Ishikawa (cell line): ENCODE data around the gene TNPO3.

Source experiments
- CEBPB ChIP-seq: IDR thresholded peaks from 2 replicates; pipeline ENCODE4 v1.6.1; 2012
- CREB1 ChIP-seq: IDR thresholded peaks from 2 replicates; pipeline ENCODE4 v1.6.1; 2012; ENCODE audit warnings: low read depth
- EGR1 ChIP-seq: IDR thresholded peaks from 2 replicates; pipeline ENCODE4 v1.6.1; 2012
- EP300 ChIP-seq: IDR thresholded peaks from 2 replicates; pipeline ENCODE4 v1.6.1; 2012; ENCODE audit warnings: borderline replicate concordance
- FOXM1 ChIP-seq: IDR thresholded peaks from 2 replicates; pipeline ENCODE4 v1.6.1; 2012; ENCODE audit warnings: low read depth, borderline replicate concordance
- MAX ChIP-seq: IDR thresholded peaks from 2 replicates; pipeline ENCODE4 v1.6.1; 2012
- NFIC ChIP-seq: IDR thresholded peaks from 2 replicates; pipeline ENCODE4 v1.6.1; 2012
- RAD21 ChIP-seq: IDR thresholded peaks from 2 replicates; pipeline ENCODE4 v1.6.1; 2012; ENCODE audit warnings: low read depth
- TAF1 ChIP-seq: IDR thresholded peaks from 2 replicates; pipeline ENCODE4 v1.6.1; 2012; ENCODE audit warnings: low read depth, mild to moderate bottlenecking
- TCF12 ChIP-seq: IDR thresholded peaks from 2 replicates; pipeline ENCODE4 v1.6.1; 2012; ENCODE audit warnings: low read depth
- TEAD4 ChIP-seq: IDR thresholded peaks from 2 replicates; pipeline ENCODE4 v1.6.1; 2012
- USF1 ChIP-seq: IDR thresholded peaks from 2 replicates; pipeline ENCODE4 v1.6.1; 2012
- YY1 ChIP-seq: IDR thresholded peaks from 2 replicates; pipeline ENCODE4 v1.6.1; 2012; ENCODE audit warnings: low read depth
- ZBTB7A ChIP-seq: IDR thresholded peaks from 2 replicates; pipeline ENCODE4 v1.6.1; 2012; ENCODE audit warnings: low read depth
- TF ChIP-seq, protein P1 (sequence below): IDR thresholded peaks from 2 replicates; pipeline ENCODE4 v1.6.1; 2012; ENCODE audit warnings: low read depth, mild to moderate bottlenecking

The TNPO3 gene

GRCh38 chr7:128915841-128916642 is 138.9 kb downstream of the TNPO3 start:
- TF ChIP-seq ZBTB7A, result no peak
- TF ChIP-seq NFIC, result no peak
- TF ChIP-seq TAF1, result no peak
- TF ChIP-seq MAX, result no peak

GRCh38 chr7:128915271-128915819 is 139.6 kb downstream of the TNPO3 start:
- TF ChIP-seq YY1 (no peak), FOXM1 (no peak)
- TF ChIP-seq, protein P1, sequence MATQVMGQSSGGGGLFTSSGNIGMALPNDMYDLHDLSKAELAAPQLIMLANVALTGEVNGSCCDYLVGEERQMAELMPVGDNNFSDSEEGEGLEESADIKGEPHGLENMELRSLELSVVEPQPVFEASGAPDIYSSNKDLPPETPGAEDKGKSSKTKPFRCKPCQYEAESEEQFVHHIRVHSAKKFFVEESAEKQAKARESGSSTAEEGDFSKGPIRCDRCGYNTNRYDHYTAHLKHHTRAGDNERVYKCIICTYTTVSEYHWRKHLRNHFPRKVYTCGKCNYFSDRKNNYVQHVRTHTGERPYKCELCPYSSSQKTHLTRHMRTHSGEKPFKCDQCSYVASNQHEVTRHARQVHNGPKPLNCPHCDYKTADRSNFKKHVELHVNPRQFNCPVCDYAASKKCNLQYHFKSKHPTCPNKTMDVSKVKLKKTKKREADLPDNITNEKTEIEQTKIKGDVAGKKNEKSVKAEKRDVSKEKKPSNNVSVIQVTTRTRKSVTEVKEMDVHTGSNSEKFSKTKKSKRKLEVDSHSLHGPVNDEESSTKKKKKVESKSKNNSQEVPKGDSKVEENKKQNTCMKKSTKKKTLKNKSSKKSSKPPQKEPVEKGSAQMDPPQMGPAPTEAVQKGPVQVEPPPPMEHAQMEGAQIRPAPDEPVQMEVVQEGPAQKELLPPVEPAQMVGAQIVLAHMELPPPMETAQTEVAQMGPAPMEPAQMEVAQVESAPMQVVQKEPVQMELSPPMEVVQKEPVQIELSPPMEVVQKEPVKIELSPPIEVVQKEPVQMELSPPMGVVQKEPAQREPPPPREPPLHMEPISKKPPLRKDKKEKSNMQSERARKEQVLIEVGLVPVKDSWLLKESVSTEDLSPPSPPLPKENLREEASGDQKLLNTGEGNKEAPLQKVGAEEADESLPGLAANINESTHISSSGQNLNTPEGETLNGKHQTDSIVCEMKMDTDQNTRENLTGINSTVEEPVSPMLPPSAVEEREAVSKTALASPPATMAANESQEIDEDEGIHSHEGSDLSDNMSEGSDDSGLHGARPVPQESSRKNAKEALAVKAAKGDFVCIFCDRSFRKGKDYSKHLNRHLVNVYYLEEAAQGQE, result no peak

DNA sequence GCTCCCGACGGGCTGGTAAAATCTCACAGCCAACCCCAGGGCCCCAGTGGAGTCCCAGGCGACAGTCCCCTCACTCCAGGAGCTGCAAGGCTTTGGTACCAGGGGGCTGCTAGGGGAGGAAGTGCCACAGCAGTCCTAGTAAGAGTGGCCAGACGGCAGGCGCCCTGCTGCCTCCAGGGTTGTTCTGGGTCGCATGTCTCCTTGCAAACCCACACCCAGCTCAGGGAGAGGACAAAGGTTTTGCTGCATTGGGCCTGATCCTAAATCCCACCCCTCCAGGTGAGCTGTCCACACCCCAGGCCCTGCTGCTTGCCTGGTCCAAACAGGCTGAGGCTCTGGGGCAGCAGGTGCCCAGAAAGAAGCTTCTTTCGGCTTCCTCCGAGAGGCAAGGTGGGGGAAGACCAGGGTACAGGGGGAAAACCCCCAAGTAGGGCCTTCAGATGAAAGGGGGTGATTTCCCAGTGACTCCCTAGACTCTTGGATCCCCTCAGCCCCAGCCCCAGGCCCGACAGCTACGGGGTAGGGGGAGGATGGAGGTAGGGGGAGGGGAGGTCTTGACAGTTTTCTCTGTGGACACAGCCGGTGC is 140.3 kb downstream of the TNPO3 start:
- TF ChIP-seq NFIC, result no peak
- TF ChIP-seq, protein P1, result no peak
- TF ChIP-seq TCF12, result no peak
- TF ChIP-seq RAD21, result no peak
- TF ChIP-seq CREB1, result no peak
- TF ChIP-seq YY1, result no peak
- TF ChIP-seq FOXM1, result no peak
- TF ChIP-seq TAF1, result no peak
- no peak for TF ChIP-seq ZBTB7A
- TF ChIP-seq MAX, result no peak
- TF ChIP-seq TEAD4, result no peak
- TF ChIP-seq CEBPB, result no peak
- no peak for TF ChIP-seq EP300
- TF ChIP-seq USF1, result no peak
- TF ChIP-seq EGR1, result no peak

DNA sequence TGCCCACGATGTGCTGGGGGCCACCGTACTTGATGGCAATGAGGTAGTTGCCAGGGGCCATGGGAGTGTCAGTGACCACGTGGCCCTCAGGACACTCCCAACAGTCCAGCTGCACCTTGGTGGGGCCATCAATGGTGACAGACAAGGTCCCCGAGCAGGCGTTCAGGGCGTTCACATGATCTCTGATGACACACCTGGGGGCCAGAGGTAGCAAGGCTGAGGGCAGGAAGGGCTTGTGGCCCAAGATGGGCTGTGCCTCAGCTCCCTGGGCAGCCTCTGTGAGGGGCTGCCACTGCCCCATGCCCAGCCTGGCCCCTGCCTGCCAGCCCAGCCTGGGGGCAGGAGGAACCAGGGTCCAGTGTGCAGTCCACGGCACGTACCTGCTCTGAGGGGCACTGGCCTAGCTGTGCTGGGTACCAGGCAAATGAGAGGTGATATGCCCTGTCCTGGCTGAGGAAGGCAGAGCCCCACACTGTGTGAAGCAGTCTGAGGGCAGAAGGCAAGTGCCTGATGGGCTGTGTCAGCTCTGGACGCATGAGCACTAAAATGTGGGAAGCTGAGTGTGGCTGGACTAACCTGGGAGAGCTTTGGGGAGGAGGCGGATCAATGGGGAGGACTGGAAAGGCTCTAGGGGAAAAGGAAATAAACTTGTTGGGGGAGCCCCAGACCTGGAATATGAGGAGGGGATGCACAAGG is 140.9 kb downstream of the TNPO3 start:
- TF ChIP-seq CEBPB, result no peak
- no peak for TF ChIP-seq MAX
- no peak for TF ChIP-seq YY1
- TF ChIP-seq EGR1, result no peak
- no peak for TF ChIP-seq TEAD4
- TF ChIP-seq EP300, result no peak
- no peak for TF ChIP-seq RAD21
- TF ChIP-seq TCF12, result no peak
- TF ChIP-seq ZBTB7A, result no peak
- TF ChIP-seq, protein P1, result no peak
- no peak for TF ChIP-seq NFIC
- no peak for TF ChIP-seq USF1
